PC-3 (cell line): ENCODE data around the gene OVAAL. TPM values are rescaled to one million over a fixed set of nuclear protein-coding genes. Genes with fewer than 3 reads are reported as not detected.
"Not testable (repeated sequence)": the region's sequence is repeated elsewhere in the genome, so short reads cannot be mapped to it uniquely, and the experiment has no call there.

ENCODE experiments used
- ATAC-seq: fragments of 200-7000 bp; cut with Tn5 transposase; 2 replicates; pipeline ENCODE4 v1.9.1; 2020; ENCODE audit warnings: mild to moderate bottlenecking, moderate library complexity
- BruUV-seq: library from RNA; stranded (reverse); fragments of 400-500 nt; replicated peaks from 2 replicates; lab custom pipeline; 2021; lab: Mats Ljungman, UMichigan
- CTCF ChIA-PET: fragments of 300-600 bp; sonication (Branson Sonifier 250); formaldehyde crosslinking; loops from one replicate; lab custom pipeline; 2022; ENCODE audit warnings: antibody characterized with exemption; lab: Charles Lee
- POLR2A ChIA-PET: fragments of 300-600 bp; sonication (Branson Sonifier 250); formaldehyde crosslinking; loops from one replicate; lab custom pipeline; 2022; ENCODE audit warnings: antibody characterized with exemption; ENCODE audit not compliant: unreplicated experiment; lab: Charles Lee
- DNase-seq: peaks from one replicate; pipeline ENCODE4 v3.0.0-alpha.2; 2015
- H2AFZ ChIP-seq: fragments of 300-600 bp; sonication (generic); 2 replicates; pipeline ENCODE4 v1.6.0; 2016; ENCODE audit warnings: antibody characterized with exemption, low read length
- H3F3A ChIP-seq: fragments of 300-600 bp; sonication (generic); one replicate; pipeline ENCODE4 v1.6.0; 2017; ENCODE audit warnings: antibody characterized with exemption, low read length, control low read depth, mild to moderate bottlenecking; ENCODE audit not compliant: unreplicated experiment
- H3K27ac ChIP-seq: fragments of 300-600 bp; sonication (generic); 2 replicates; pipeline ENCODE4 v1.5.1; 2016; ENCODE audit warnings: mild to moderate bottlenecking, low read length
- H3K27me3 ChIP-seq: fragments of 300-600 bp; sonication (generic); 2 replicates; pipeline ENCODE4 v1.6.1; 2016; ENCODE audit warnings: low read length, mixed read lengths
- H3K36me3 ChIP-seq: fragments of 300-600 bp; sonication (generic); 2 replicates; pipeline ENCODE4 v1.6.1; 2016; ENCODE audit warnings: low read depth, mixed run types, low read length, mixed read lengths
- H3K4me1 ChIP-seq: fragments of 300-600 bp; sonication (generic); 2 replicates; pipeline ENCODE4 v1.5.1; 2016; ENCODE audit warnings: low read length; ENCODE audit not compliant: insufficient read depth
- H3K4me2 ChIP-seq: fragments of 300-600 bp; sonication (generic); 2 replicates; pipeline ENCODE4 v1.6.0; 2016; ENCODE audit warnings: low read length
- H3K4me3 ChIP-seq: fragments of 300-600 bp; sonication (generic); 2 replicates; pipeline ENCODE4 v1.5.1; 2016; ENCODE audit warnings: mild to moderate bottlenecking, low read length, mixed read lengths
- H3K79me2 ChIP-seq: fragments of 300-600 bp; sonication (generic); 2 replicates; pipeline ENCODE4 v1.6.1; 2017; ENCODE audit warnings: low read length, mixed read lengths
- H3K9ac ChIP-seq: fragments of 300-600 bp; sonication (generic); 2 replicates; pipeline ENCODE4 v1.6.0; 2016; ENCODE audit warnings: mild to moderate bottlenecking, low read length
- H3K9me2 ChIP-seq: fragments of 300-600 bp; sonication (generic); replicated peaks from 2 replicates; pipeline ENCODE4 v1.6.1; 2016; ENCODE audit warnings: mixed run types, low read length, mixed read lengths
- H3K9me3 ChIP-seq: fragments of 300-600 bp; sonication (generic); 2 replicates; pipeline ENCODE4 v1.6.1; 2016; ENCODE audit warnings: low read length, mixed read lengths
- H4K20me1 ChIP-seq: fragments of 300-600 bp; sonication (generic); 2 replicates; pipeline ENCODE4 v1.6.1; 2016; ENCODE audit warnings: low read length, mixed read lengths
- CTCF ChIP-seq: fragments of 300-600 bp; sonication (generic); conservative IDR thresholded peaks from 2 replicates; pipeline ENCODE4 v1.5.1; 2017; ENCODE audit warnings: antibody characterized with exemption, low read depth, mild to moderate bottlenecking, low read length
- EZH2 ChIP-seq: fragments of 300-600 bp; sonication (generic); IDR thresholded peaks from one replicate; pipeline ENCODE4 v1.6.1; 2017; ENCODE audit warnings: antibody characterized with exemption, mild to moderate bottlenecking, low read length; ENCODE audit not compliant: unreplicated experiment
- EZH2phosphoT487 ChIP-seq: fragments of 300-600 bp; sonication (generic); IDR thresholded peaks from 2 replicates; pipeline ENCODE4 v1.6.1; 2018; ENCODE audit warnings: mild to moderate bottlenecking, antibody characterized with exemption, low read length, borderline replicate concordance
- intact Hi-C: fragments of 100-400 bp; cut with micrococcal nuclease; formaldehyde crosslinking; loops from 2 replicates; pipeline ENCODE4 v1.9.0; 2023
- total RNA-seq: library from RNA; depleted of rRNA; stranded (reverse); fragments of >200 nt; gene quantifications from 2 replicates; pipeline ENCODE4 v1.2.3, GENCODE V29; 2014

OVAAL gene
- total RNA-seq, 1 experiment from 2014 or later, result not detected

- POLR2A ChIA-PET, result no interaction called here
These were observed 10.0 kb upstream of the OVAAL start for GRCh38 chr1:180548686-180549317.

DNA sequence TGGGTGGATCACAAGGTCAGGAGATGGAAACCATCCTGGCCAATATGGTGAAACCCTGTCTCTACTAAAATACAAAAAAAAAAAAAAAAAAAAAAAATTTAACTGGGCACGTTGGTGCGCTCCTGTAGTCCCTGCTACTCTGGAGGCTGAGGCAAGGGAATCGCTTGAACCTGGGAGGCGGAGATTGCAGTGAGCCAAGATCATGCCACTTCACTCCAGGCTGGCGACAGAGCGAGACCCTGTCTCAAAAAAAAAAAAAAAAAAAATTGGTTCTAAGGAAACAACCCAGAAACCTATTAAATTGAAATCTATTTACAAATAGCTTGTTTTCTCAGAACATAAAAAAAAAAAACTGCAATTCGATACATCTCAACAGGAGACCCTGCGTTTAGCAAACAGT is 9.0 kb upstream of the OVAAL start:
- ATAC-seq, BruUV-seq: not testable (repeated sequence)

More at GRCh38 chr1:180548686-180549317, 10.0 kb upstream of the OVAAL start:
- DNase-seq (no peak), ATAC-seq (no peak)
- H3K36me3 ChIP-seq, result no peaks in the 10 kb centered on the region
- no peak overlapping the region for H3K9ac ChIP-seq
- TF ChIP-seq EZH2, result no peak
- no peak for TF ChIP-seq EZH2phosphoT487
- no peak for TF ChIP-seq CTCF
- no peak overlapping the region for H3K4me2 ChIP-seq
- no peaks in the 10 kb centered on the region for H3K27me3 ChIP-seq
- no peaks in the 10 kb centered on the region for H3K9me3 ChIP-seq
- no peak overlapping the region for H3K27ac ChIP-seq
- H3K4me1 ChIP-seq, result no peaks in the 10 kb centered on the region
- H3F3A ChIP-seq, result no peaks in the 10 kb centered on the region
- no TSS peak for BruUV-seq
- intact Hi-C loops, result no loop called here
- H2AFZ ChIP-seq, result no peak overlapping the region
- H3K4me3 ChIP-seq, result no peak overlapping the region
- H3K9me2 ChIP-seq, result no peaks in the 10 kb centered on the region
- no peaks in the 10 kb centered on the region for H3K79me2 ChIP-seq
- CTCF ChIA-PET, result no interaction called here
- no peaks in the 10 kb centered on the region for H4K20me1 ChIP-seq

DNA sequence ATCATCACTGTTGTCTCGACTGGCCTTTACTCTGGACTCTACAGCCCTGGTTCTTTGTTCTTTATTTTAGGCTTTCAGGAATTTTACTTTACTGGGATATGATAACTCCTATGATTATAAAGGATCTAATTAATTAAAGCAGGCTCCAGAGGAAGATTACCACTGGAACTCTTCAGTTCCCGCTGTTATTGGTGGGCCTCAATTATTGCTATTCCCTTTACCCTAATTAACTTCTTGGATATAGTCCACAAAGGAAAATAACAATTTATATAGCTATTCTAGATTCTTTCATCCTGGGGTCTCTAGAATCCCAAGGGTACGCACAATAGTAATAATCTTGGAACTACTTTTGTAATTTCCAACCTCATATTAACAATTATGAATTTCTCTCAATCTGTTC is 8.5 kb upstream of the OVAAL start:
- Histone ChIP-seq H3K79me2 (no peaks in the 10 kb centered on the region), H3K4me3 (no peak overlapping the region), H3K36me3 (no peaks in the 10 kb centered on the region), H3K9ac (no peak overlapping the region), H3F3A (no peaks in the 10 kb centered on the region), H4K20me1 (no peaks in the 10 kb centered on the region), H3K4me1 (no peaks in the 10 kb centered on the region), H3K4me2 (no peak overlapping the region), H3K27me3 (no peaks in the 10 kb centered on the region), H2AFZ (no peak overlapping the region), H3K27ac (no peak overlapping the region), H3K9me3 (no peaks in the 10 kb centered on the region), H3K9me2 (no peaks in the 10 kb centered on the region)
- TF ChIP-seq EZH2 (no peak), EZH2phosphoT487 (no peak), CTCF (no peak)
- ChIA-PET POLR2A (no interaction called here), CTCF (no interaction called here)
- no peak for DNase-seq
- BruUV-seq, result no TSS peak
- intact Hi-C loops, result no loop called here
- ATAC-seq, result no peak

More for the DNA sequence above, 9.0 kb upstream of the OVAAL start:
- H3K27ac ChIP-seq, H3K79me2 ChIP-seq, H3K27me3 ChIP-seq, H3K9me3 ChIP-seq, H4K20me1 ChIP-seq, DNase-seq, POLR2A ChIA-PET, H2AFZ ChIP-seq, H3K36me3 ChIP-seq, H3K9ac ChIP-seq, H3K4me3 ChIP-seq, H3K9me2 ChIP-seq, H3K4me1 ChIP-seq, H3F3A ChIP-seq, intact Hi-C loops, H3K4me2 ChIP-seq, CTCF ChIA-PET: not testable (repeated sequence)
